HG02678 (cell line): Measurements from ENCODE around the gene BCAP31.

Experiments
- ATAC-seq: cut with Tn5 transposase; IDR thresholded peaks from one replicate; pipeline ENCODE4 v1.9.1; 2021; ENCODE audit warnings: mild to moderate bottlenecking, moderate library complexity; ENCODE audit not compliant: unreplicated experiment

The BCAP31 gene

GRCh38 chrX:153662266-153662665 is 61.9 kb downstream of the BCAP31 start:
- ATAC-seq = no peak

DNA sequence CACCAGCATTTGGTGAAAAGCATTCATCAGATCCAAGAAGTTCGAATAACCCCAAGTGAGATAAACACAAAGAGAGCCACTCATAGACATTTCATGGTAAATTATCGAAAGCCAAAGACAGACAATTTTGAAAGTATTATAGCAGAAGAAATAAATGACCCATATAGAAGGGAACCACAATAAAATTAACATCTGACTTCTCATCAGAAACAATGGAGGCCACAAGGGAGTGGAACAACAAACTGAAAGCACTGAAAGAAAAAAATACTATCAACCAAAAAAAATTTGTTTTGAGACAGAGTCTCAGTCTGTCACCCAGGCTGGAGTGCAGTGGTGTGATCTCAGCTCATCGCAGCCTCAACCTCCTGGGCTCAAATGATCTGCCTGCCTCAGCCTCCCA is 64.9 kb downstream of the BCAP31 start:
- ATAC-seq = no peak

GRCh38 chrX:153657161-153657560 is 67.0 kb downstream of the BCAP31 start:
- ATAC-seq = no peak

- ATAC-seq = no peak
These were observed 70.6 kb downstream of the BCAP31 start for GRCh38 chrX:153653556-153653955.

GRCh38 chrX:153651540-153652079 is 72.6 kb downstream of the BCAP31 start:
- ATAC-seq = no peak

DNA sequence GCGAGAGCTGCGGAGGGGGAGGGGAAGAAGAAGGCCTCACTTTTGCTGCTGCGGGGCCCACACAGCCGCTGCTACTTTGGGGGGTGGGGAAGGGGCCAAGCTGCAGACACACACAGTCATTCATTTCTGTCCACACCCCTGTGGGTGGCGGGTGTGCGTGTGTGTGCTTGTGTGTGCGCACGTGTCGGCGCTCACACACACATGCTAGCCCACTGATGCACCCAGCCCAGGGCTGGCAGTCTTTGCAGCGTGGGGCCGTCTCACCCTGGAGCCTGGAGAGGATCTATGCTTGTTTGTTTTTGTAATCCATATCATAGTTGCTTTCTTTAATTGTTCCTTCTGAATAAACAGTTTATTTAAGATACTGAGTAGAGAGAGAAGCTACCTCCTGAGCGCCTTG is 73.2 kb downstream of the BCAP31 start:
- ATAC-seq = no peak
